Kidney epithelial cell (primary cell): ENCODE data around the gene MYO7A. TPM values are rescaled to one million over a fixed set of nuclear protein-coding genes. Genes with fewer than 3 reads are reported as not detected.

Source experiments
- DNase-seq: peaks from one replicate; pipeline ENCODE4 v3.0.0-alpha.2; 2010; ENCODE audit warnings: low read depth
- H3K27me3 ChIP-seq: 2 replicates; pipeline ENCODE4 v1.6.0; 2011; ENCODE audit warnings: low read length; ENCODE audit not compliant: control insufficient read depth, insufficient read depth
- H3K36me3 ChIP-seq: 2 replicates; pipeline ENCODE4 v1.5.1; 2011; ENCODE audit warnings: low read length; ENCODE audit not compliant: control insufficient read depth, insufficient read depth
- H3K4me3 ChIP-seq: 2 replicates; pipeline ENCODE4 v1.5.1; 2011; ENCODE audit warnings: low read depth, mild to moderate bottlenecking, control low read depth, low read length
- total RNA-seq: library from RNA; depleted of rRNA; stranded (reverse); fragments of >200 nt; gene quantifications from 2 replicates; pipeline ENCODE4 v1.2.3, GENCODE V29; 2015
- TF ChIP-seq, protein P1 (sequence below): IDR thresholded peaks from 2 replicates; pipeline ENCODE4 v1.5.1; 2011; ENCODE audit warnings: mild to moderate bottlenecking, moderate library complexity, low read length, control low read depth, inconsistent platforms; ENCODE audit not compliant: insufficient read depth, poor library complexity, severe bottlenecking

MYO7A gene
- total RNA-seq, 1 donor from 2014 or later, result 0.17 TPM

DNA sequence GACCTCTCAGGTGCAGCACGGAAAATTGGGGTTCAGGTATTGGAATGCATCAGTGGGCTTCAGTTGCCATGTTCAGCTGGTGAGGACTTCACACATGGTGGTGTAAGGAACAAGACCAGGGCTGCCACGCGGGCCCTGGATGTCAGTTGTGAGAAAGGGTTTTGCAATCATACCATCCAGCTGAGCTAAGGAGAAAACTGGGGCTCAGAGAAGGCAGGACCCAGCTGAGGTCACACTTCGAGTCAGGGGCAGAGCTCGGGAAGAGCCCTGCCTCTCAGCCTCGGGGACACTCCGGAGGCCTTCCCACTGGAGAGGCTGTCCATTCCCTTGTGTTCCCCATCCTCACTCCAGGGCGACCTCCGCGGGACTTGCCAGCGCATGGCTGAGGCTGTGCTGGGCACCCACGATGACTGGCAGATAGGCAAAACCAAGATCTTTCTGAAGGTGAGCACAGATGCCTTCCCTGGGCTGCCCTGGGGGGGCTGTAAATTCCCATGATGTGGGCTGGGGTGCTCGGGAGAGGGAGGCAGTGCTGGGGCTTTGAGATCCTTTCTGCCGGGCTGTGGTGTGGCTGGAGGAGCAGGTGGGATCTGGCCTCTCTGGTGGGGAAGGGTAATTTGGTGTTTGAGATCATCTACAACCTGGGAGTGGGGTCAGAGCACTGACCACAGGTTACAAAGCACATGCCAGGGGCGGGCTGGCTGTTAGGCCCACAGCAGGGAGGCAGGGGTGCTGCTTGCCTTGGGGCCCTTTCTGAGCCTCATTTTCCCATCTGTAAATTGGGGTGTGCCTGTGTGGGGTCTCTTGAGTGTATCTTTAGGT is 47.2 kb downstream of the MYO7A start:
- Histone ChIP-seq H3K27me3 (peaks cover 3% of the 10 kb centered on the region), H3K36me3 (no peaks in the 10 kb centered on the region), H3K4me3 (no peak overlapping the region)
- TF ChIP-seq, protein P1, sequence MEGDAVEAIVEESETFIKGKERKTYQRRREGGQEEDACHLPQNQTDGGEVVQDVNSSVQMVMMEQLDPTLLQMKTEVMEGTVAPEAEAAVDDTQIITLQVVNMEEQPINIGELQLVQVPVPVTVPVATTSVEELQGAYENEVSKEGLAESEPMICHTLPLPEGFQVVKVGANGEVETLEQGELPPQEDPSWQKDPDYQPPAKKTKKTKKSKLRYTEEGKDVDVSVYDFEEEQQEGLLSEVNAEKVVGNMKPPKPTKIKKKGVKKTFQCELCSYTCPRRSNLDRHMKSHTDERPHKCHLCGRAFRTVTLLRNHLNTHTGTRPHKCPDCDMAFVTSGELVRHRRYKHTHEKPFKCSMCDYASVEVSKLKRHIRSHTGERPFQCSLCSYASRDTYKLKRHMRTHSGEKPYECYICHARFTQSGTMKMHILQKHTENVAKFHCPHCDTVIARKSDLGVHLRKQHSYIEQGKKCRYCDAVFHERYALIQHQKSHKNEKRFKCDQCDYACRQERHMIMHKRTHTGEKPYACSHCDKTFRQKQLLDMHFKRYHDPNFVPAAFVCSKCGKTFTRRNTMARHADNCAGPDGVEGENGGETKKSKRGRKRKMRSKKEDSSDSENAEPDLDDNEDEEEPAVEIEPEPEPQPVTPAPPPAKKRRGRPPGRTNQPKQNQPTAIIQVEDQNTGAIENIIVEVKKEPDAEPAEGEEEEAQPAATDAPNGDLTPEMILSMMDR, result no peak
- DNase-seq, result no peak

DNA sequence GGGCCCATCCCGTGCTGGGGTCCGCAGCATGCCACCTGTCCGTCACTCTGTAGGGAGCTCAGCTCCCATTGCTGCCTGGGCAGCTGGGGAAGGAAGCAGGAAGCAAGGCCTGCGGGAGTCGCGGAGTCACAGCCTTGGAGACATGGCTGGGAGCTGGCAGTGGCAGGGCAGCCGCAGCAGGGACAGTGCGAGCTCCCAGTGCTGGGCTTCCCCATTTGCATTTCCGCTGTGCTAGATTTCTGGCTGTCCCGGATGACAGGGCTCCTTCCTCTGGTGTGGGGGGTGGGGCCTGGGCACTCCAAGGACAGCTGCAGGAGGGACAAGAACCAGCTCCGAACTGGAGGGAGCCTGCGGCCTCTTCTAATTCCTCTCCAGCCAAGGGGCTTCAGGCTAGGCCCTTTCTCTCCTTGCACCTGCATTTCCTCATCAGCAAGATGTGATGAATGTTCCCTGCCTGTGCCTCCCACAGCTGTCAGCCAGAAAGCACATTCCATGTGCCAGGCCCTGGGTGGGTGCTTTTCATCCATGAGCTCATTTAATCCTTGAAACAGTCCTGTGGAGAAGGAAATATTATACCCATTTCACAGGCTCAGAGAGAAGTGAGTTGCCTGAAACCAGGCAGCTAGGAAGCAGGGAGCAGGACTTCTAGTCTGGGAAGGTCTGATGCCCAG is 48.0 kb downstream of the MYO7A start:
- TF ChIP-seq, protein P1, result no peak
- no peak for DNase-seq
- Histone ChIP-seq H3K27me3 (peaks cover 5% of the 10 kb centered on the region), H3K36me3 (no peaks in the 10 kb centered on the region), H3K4me3 (no peak overlapping the region)

DNA sequence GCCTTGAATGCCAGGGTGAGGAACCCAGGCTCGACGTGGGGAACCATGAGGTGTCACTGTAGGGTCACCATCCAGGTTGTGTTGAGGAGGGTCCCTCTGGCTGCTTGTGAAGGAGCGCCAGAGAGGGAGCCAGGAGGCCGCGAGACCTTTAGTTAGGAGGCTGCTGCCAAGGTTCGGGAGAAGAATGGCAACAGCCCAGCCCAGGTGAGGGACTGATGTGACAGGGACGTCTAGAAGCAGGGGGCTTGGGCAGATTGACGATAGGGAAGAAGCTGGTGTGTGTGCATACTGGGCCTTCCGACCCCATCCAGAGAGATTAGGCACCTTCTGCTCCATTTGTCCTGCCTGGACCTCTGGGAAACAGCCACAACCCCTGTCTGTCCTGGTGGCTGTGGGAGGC is 49.0 kb downstream of the MYO7A start:
- no peaks in the 10 kb centered on the region for H3K36me3 ChIP-seq
- TF ChIP-seq, protein P1, result no peak
- DNase-seq, result no peak
- H3K4me3 ChIP-seq, result no peak overlapping the region
- H3K27me3 ChIP-seq, result peaks cover 2% of the 10 kb centered on the region

DNA sequence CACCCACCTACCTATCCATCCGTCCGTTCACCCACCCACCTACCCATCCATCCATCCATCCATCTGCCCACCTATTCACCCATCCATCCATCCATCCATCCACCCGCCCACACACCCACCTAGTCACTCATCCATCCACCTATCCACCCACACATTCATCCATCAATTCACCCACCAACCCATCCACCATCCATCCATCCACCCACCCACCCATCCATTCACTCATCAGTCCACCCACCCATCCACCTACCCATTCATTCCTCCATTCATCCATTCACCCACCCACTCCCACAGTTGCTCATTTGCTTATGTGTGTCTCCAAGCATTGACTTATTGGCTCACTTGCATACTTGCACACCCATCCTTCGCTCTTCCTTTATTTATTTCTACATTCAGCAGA is 50.1 kb downstream of the MYO7A start:
- Histone ChIP-seq H3K27me3 (peaks cover 9% of the 10 kb centered on the region), H3K4me3 (no peak overlapping the region), H3K36me3 (no peaks in the 10 kb centered on the region)
- TF ChIP-seq, protein P1, result no peak
- DNase-seq, result no peak

DNA sequence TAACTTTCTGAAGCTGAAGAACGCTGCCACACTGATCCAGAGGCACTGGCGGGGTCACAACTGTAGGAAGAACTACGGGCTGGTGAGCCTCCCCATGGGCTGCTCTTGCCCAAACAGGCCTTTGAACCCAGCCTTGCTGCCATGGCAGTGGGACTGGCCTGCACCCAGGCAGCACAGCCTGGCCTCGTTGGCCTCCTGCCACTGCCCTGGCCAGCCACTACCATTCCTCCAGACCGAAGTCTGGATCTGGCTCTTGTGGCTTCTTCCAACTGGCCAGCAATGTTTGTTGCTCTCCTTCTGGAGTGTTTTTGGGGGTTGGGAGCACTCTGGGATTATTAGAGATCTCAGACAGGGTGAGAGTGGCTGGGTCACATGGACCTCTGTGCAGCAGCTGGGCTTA is 51.0 kb downstream of the MYO7A start:
- TF ChIP-seq, protein P1, result no peak
- peaks cover 17% of the 10 kb centered on the region for H3K27me3 ChIP-seq
- DNase-seq, result no peak
- H3K36me3 ChIP-seq, result no peaks in the 10 kb centered on the region
- H3K4me3 ChIP-seq, result no peak overlapping the region
